ENCODE data around the gene SLC15A2. TPM values are rescaled to one million over a fixed set of nuclear protein-coding genes. Genes with fewer than 3 reads are reported as not detected.
A peak's percentile ranks its signal among the peaks of the same experiment; 100 is the strongest.
"Not testable (repeated sequence)": the region's sequence is repeated elsewhere in the genome, so short reads cannot be mapped to it uniquely, and the experiment has no call there.

The SLC15A2 gene
- total RNA-seq (1 to 10 TPM in 3 of 4 donors, under 1 TPM in 1; 0.82 to 2.1 (median 1.2) TPM), polyA plus RNA-seq (1 to 10 TPM in 1 of 3 donors, under 1 TPM in 2; 0.46 to 1.4 (median 0.60) TPM)

- intact Hi-C loops (cut with DNase I) = no loop called here
- WGBS, 2 donors = 31 to 58% methylated on average over 3 of the region's 3 CpGs
- peak within 1 kb of the TSS in 1 of 4 donors; percentile 18 for H3K4me3 ChIP-seq
Observed at GRCh38 chr3:121894301-121894990, at the start of gene SLC15A2. TSS of gene SLC15A2 (plus strand) at chr3:121894401. CDS start at chr3:121894477, 76 bp downstream.

GRCh38 chr3:121844892-121845291 is 49.3 kb upstream of the SLC15A2 start:
- Histone ChIP-seq H3K4me1 (no peaks in the 10 kb centered on the region), H3K4me3 (no peak overlapping the region), H3K27me3 (no peaks in the 10 kb centered on the region), H3K27ac (no peak overlapping the region), H3K9me3 (no peaks in the 10 kb centered on the region), H3K36me3 (no peaks in the 10 kb centered on the region)
- WGBS, 2 donors = 90 to 92% methylated on average over 7 of the region's 7 CpGs
- intact Hi-C loops (cut with DNase I) = no loop called here
- no peak for TF ChIP-seq POLR2A (IDR thresholded peaks at IDR 0.05)
- no peak for TF ChIP-seq EP300 (IDR thresholded peaks at IDR 0.05)
- TF ChIP-seq CTCF (IDR thresholded peaks at IDR 0.05) = no peak
- TF ChIP-seq POLR2AphosphoS5 (IDR thresholded peaks at IDR 0.05) = no peak
- no peak for DNase-seq

More at GRCh38 chr3:121894301-121894990, at the start of gene SLC15A2:
- Histone ChIP-seq H3K4me1 (peaks cover 0 to 14% (median 12%) of the 10 kb centered on the region in 4 donors), H3K27me3 (no peaks in the 10 kb centered on the region), H3K27ac (no peak within 1 kb of the TSS), H3K36me3 (no peaks in the 10 kb centered on the region), H3K9me3 (no peaks in the 10 kb centered on the region)
- DNase-seq = no peak
- no peak for TF ChIP-seq CTCF (IDR thresholded peaks at IDR 0.05)
- no peak for TF ChIP-seq EP300 (IDR thresholded peaks at IDR 0.05)
- TF ChIP-seq POLR2AphosphoS5 (IDR thresholded peaks at IDR 0.05) = no peak
- TF ChIP-seq POLR2A (IDR thresholded peaks at IDR 0.05) = no peak

- intact Hi-C loops (cut with DNase I) = no loop called here
- Histone ChIP-seq H3K4me1 (no peaks in the 10 kb centered on the region), H3K36me3 (peaks cover 0 to under 1% (median 0%) of the 10 kb centered on the region in 4 donors), H3K27me3 (no peaks in the 10 kb centered on the region), H3K27ac (no peak overlapping the region), H3K4me3 (no peak overlapping the region), H3K9me3 (no peaks in the 10 kb centered on the region)
- 93% methylated on average over 2 of the region's 2 CpGs for WGBS, 2 donors
- TF ChIP-seq EP300 (IDR thresholded peaks at IDR 0.05) = no peak
- no peak for TF ChIP-seq CTCF (IDR thresholded peaks at IDR 0.05)
- TF ChIP-seq POLR2A (IDR thresholded peaks at IDR 0.05) = no peak
- TF ChIP-seq POLR2AphosphoS5 (IDR thresholded peaks at IDR 0.05) = no peak
- no peak for DNase-seq
Observed at GRCh38 chr3:121852256-121852655, 41.9 kb upstream of the SLC15A2 start.

- H3K4me3 ChIP-seq = no peak overlapping the region
- no peaks in the 10 kb centered on the region for H3K9me3 ChIP-seq
- DNase-seq = no peak
- 41 to 60% methylated on average over 5 of the region's 5 CpGs for WGBS, 2 donors
- no peak overlapping the region for H3K27ac ChIP-seq
- peaks cover 0 to 5% (median 0%) of the 10 kb centered on the region in 4 donors for H3K36me3 ChIP-seq
- intact Hi-C loops (cut with DNase I) = no loop called here
- no peaks in the 10 kb centered on the region for H3K4me1 ChIP-seq
- TF ChIP-seq POLR2A (IDR thresholded peaks at IDR 0.05) (no peak), CTCF (IDR thresholded peaks at IDR 0.05) (no peak), POLR2AphosphoS5 (IDR thresholded peaks at IDR 0.05) (no peak), EP300 (IDR thresholded peaks at IDR 0.05) (no peak)
- H3K27me3 ChIP-seq = no peaks in the 10 kb centered on the region
Observed at GRCh38 chr3:121855555-121855954, 38.6 kb upstream of the SLC15A2 start.

- H3K36me3 ChIP-seq = not testable (repeated sequence)
Observed at GRCh38 chr3:121857778-121858177, 36.4 kb upstream of the SLC15A2 start.

GRCh38 chr3:121863247-121863646 is 31.0 kb upstream of the SLC15A2 start:
- H3K27ac ChIP-seq; DNase-seq; intact Hi-C loops (cut with DNase I); H3K4me1 ChIP-seq; H3K36me3 ChIP-seq; H3K4me3 ChIP-seq; H3K9me3 ChIP-seq; H3K27me3 ChIP-seq: not testable (repeated sequence)
- WGBS, 2 donors = 96% methylated on average over 9 of the region's 9 CpGs

More at GRCh38 chr3:121857778-121858177, 36.4 kb upstream of the SLC15A2 start:
- DNase-seq; intact Hi-C loops (cut with DNase I); H3K27ac ChIP-seq; H3K27me3 ChIP-seq; H3K4me3 ChIP-seq; H3K9me3 ChIP-seq; H3K4me1 ChIP-seq: not testable (repeated sequence)
- 97 to 98% methylated on average over 4 of the region's 5 CpGs for WGBS, 2 donors

All from sigmoid colon (tissue), 7 donors.